ENCODE results near the gene TIMM10B. TPM values are rescaled to one million over a fixed set of nuclear protein-coding genes. Genes with fewer than 3 reads are reported as not detected.

Gene TIMM10B, protein sequence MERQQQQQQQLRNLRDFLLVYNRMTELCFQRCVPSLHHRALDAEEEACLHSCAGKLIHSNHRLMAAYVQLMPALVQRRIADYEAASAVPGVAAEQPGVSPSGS
- 10 to 100 TPM; 36.9 to 42.4 (median 41.0) TPM for total RNA-seq
- long read RNA-seq, donor 1, transcript TIMM10B-201 (3 exons, 2,840 nt), result major isoform, 46 of 50 reads
- long read RNA-seq, donor 1, partial matches to known transcripts, result 0 of 50 reads
- long read RNA-seq, donor 1, other reads (novel, unspliced or antisense), result 2 of 50 reads
- long read RNA-seq, donor 2, transcript TIMM10B-201 (3 exons, 2,840 nt), result major isoform, 13 of 15 reads
- long read RNA-seq, donor 2, partial matches to known transcripts, result 0 of 15 reads
- long read RNA-seq, donor 2, other reads (novel, unspliced or antisense), result 0 of 15 reads

DNA sequence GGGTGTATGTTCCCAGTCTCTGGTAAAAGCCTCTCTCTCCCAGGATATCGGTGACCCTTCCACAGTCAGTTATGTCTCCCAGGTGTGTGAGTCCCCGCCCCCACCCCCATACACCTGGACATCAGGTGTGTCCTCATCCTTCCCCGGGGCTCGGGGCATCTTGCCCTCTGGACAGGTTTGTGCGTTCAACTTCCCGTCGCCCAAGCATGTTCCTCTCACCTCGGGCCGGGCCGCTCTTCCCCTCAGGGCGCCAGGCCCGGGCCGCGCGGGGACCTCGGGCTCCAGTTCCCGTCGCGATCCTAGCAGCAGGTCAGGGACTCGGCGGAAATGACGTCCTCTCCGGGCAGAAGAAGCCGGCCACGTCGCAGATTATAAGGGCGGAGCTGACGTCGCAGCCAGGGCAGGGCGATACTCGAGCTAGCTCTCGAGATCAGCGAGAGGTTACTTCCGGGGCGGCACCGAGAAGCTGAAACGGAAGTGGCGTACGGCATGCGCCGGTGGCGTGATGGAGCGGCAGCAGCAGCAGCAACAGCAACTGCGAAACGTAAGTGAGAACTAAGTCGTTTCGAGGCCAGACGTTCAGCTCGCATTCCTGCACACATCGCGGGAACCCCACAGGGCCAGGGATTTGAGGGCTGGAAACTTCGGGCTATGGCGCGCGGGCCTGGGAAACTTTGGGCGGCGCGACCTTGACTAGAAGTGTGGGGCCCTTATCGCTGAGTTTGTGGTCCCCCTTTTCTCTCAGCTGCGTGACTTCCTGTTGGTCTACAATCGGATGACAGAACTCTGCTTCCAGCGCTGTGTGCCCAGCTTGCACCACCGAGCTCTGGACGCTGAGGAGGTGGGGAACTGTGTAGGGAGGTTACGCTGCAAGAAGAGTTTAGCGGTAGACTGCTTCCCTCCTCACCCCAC, at the start of gene TIMM10B, which contains the start of gene ARFIP2:
TSS of gene TIMM10B (plus strand) at position 490 of the 912 bp plus-strand sequence. CDS start at position 506, 16 bp downstream.
TSS of gene ARFIP2 (minus strand) at position 320 of the 912 bp plus-strand sequence. CDS start 910 bp downstream, outside the sequence.
- intact Hi-C loops (cut with DNase I, micrococcal nuclease), result no loop called here
- ATAC-seq (peak; percentile 99), DNase-seq (peak; percentile 98 to 99 (median 99))
- peaks cover 34% of the 10 kb centered on the region for H3K4me1 ChIP-seq (ENCODE audit: low read depth)
- TF ChIP-seq, protein P1, sequence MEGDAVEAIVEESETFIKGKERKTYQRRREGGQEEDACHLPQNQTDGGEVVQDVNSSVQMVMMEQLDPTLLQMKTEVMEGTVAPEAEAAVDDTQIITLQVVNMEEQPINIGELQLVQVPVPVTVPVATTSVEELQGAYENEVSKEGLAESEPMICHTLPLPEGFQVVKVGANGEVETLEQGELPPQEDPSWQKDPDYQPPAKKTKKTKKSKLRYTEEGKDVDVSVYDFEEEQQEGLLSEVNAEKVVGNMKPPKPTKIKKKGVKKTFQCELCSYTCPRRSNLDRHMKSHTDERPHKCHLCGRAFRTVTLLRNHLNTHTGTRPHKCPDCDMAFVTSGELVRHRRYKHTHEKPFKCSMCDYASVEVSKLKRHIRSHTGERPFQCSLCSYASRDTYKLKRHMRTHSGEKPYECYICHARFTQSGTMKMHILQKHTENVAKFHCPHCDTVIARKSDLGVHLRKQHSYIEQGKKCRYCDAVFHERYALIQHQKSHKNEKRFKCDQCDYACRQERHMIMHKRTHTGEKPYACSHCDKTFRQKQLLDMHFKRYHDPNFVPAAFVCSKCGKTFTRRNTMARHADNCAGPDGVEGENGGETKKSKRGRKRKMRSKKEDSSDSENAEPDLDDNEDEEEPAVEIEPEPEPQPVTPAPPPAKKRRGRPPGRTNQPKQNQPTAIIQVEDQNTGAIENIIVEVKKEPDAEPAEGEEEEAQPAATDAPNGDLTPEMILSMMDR (IDR thresholded peaks at IDR 0.05), result no peak
- H3K9me3 ChIP-seq, result no peaks in the 10 kb centered on the region
- peak within 1 kb of the TSS; percentile 50 for H3K4me3 ChIP-seq
- peaks cover 5% of the 10 kb centered on the region for H3K36me3 ChIP-seq (ENCODE audit: low read depth)

DNA sequence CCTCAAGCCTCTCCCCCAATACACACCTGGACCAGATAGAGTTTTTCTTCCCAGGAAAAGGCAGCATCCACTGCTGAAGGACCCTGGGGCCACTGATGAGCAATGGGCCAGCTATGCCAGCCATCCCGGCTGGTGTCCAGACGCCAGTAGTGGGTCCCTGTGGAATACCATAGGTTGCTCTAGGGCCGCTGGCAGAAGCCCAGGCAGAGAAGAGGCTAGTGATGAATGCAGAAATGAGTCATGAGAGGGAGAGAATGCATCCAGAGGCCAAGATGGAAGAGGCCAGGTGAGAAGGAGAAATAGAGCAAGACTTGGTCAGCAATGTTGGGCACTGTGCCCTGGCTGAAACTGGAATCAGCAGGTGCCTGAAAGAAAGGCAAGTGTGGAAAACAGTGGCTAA, 49.4 kb upstream of the TIMM10B start:
- TF ChIP-seq, protein P1 (IDR thresholded peaks at IDR 0.05), result no peak
- intact Hi-C loops (cut with DNase I, micrococcal nuclease), result no loop called here
- no peaks in the 10 kb centered on the region for H3K4me1 ChIP-seq (ENCODE audit: low read depth)
- H3K36me3 ChIP-seq (ENCODE audit: low read depth), result no peaks in the 10 kb centered on the region
- H3K4me3 ChIP-seq, result no peak overlapping the region
- no peaks in the 10 kb centered on the region for H3K9me3 ChIP-seq
- ATAC-seq (no peak), DNase-seq (no peak)

DNA sequence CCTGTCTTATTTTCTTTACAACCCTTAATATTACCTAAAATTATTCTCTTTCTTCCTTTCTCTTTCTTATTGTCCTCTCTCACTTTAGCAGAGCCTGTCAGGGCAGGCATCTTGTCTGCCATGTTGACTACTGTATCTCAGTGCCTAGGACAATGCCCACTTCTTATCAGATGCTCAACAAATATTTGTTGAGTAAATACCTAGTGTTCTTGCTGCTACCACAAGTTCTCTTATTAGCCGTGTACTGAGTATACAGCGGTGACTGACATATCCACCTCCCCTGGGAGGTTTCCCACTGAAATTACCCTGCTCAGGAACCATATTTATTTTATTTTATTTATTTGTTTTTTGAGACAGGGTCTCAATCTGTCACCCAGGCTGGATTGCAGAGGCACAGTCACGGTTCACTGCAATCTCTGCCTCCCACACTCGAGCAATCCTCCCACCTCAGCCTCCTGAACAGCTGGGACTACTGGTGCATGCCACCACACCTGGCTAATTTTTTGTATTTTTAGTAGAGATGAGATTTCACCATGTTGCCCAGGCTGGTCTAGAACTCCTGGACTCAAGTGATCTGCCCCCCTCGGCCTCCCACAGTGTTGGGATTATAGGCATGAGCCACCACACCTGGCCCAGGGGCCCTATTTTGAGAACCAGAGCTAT, 47.2 kb upstream of the TIMM10B start:
- Histone ChIP-seq H3K9me3 (no peaks in the 10 kb centered on the region), H3K4me3 (no peak overlapping the region), H3K36me3 (ENCODE audit: low read depth) (no peaks in the 10 kb centered on the region), H3K4me1 (ENCODE audit: low read depth) (no peaks in the 10 kb centered on the region)
- DNase-seq (no peak), ATAC-seq (peak; percentile 35)
- intact Hi-C loops (cut with DNase I, micrococcal nuclease), result no loop called here
- TF ChIP-seq, protein P1 (IDR thresholded peaks at IDR 0.05), result no peak

DNA sequence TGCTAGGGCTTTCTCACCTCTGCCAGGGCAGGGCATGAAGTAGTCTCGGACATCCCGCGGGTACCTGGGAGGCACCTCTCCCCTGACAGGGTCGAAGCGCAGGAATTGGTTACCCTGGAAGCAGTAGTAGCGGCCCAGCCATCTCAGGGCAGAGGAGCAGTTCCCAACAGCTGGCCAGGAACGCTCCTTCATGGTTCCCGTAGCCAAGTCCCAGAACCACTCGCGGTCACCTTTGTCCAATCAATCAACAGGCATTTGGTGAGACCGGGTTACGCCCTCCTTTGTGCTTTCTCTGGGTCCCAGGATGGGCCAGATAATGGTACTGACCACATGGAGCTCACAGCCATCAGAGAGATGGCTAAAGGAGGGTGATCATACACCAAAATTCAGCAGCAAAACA, 43.9 kb upstream of the TIMM10B start:
- TF ChIP-seq, protein P1 (IDR thresholded peaks at IDR 0.05), result no peak
- Histone ChIP-seq H3K4me1 (ENCODE audit: low read depth) (no peaks in the 10 kb centered on the region), H3K4me3 (no peak overlapping the region), H3K36me3 (ENCODE audit: low read depth) (no peaks in the 10 kb centered on the region), H3K9me3 (no peaks in the 10 kb centered on the region)
- intact Hi-C loops (cut with DNase I, micrococcal nuclease), result loop anchor here in 1 of 2 donors (5.0 kb wide), 1 partner anchor 70 kb away; no protein-coding TSS in a partner anchor
- DNase-seq, result no peak
- no peak for ATAC-seq

DNA sequence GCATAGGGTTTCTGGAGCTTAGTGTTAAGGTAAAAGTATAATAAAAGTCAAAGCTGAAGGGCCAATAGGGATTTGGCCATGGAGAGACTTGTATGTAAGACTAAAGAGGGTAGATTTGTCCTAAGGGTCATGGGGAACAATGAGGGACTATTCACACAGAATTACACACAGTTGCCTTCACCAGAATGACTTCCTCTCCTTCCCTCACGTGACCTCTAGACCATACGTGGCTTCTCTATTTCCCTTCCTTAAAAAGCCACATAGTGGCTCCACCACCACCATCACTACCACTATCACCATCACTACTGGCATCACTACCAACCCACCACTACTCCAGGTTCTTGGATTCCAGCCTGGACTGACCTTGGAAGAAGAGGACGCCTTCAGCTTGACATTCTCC, 43.3 kb upstream of the TIMM10B start:
- no peak for DNase-seq
- Histone ChIP-seq H3K4me1 (ENCODE audit: low read depth) (no peaks in the 10 kb centered on the region), H3K4me3 (no peak overlapping the region), H3K9me3 (no peaks in the 10 kb centered on the region), H3K36me3 (ENCODE audit: low read depth) (no peaks in the 10 kb centered on the region)
- ATAC-seq, result peak; percentile 33
- TF ChIP-seq, protein P1 (IDR thresholded peaks at IDR 0.05), result no peak
- intact Hi-C loops (cut with DNase I, micrococcal nuclease), result loop anchor here in 1 of 2 donors (5.0 kb wide), 1 partner anchor 69 kb away; no protein-coding TSS in a partner anchor
